Endothelial cell of umbilical vein (primary cell): ENCODE results near the gene KNTC1. TPM values are rescaled to one million over a fixed set of nuclear protein-coding genes. Genes with fewer than 3 reads are reported as not detected.

ENCODE experiments used
- BruUV-seq: library from RNA; stranded (reverse); fragments of 400-500 nt; replicated peaks from 2 replicates; lab custom pipeline; 2021; lab: Mats Ljungman, UMichigan
- CTCF ChIA-PET: fragments of 300-600, 350-600 bp; sonication (Branson Sonifier 250); formaldehyde crosslinking; loops from one replicate; lab custom pipeline; 2021; ENCODE audit warnings: antibody characterized with exemption, inconsistent platforms; lab: Charles Lee
- POLR2A ChIA-PET: fragments of 300-600, 350-600 bp; sonication (Branson Sonifier 250); formaldehyde crosslinking; loops from one replicate; lab custom pipeline; 2021; ENCODE audit warnings: antibody characterized with exemption, inconsistent platforms; lab: Charles Lee
- DNase-seq: peaks from one replicate; pipeline ENCODE4 v3.0.0-alpha.2; 2011; ENCODE audit warnings: low read depth, low spot score
- FAIRE-seq: peaks from 2 replicates; lab custom pipeline; 2011; peaks lifted over from hg19 to GRCh38; lab: Jason Lieb, UNC
- H2AFZ ChIP-seq: 2 replicates; pipeline ENCODE4 v1.6.0; 2012; ENCODE audit warnings: low read depth, low read length, control low read depth, inconsistent platforms
- H3K27ac ChIP-seq: 2 replicates; pipeline ENCODE4 v1.5.1; 2011; ENCODE audit warnings: low read depth, mild to moderate bottlenecking, control low read depth, low read length, moderate library complexity; ENCODE audit not compliant: insufficient read depth
- H3K27me3 ChIP-seq, 2 experiments: 2 replicates each; pipeline versions ENCODE4 v1.6.0 to v1.6.1; 2011; ENCODE audit warnings: low read length in 2 of 2, mixed read lengths in 1 of 2; ENCODE audit not compliant: control insufficient read depth in 2 of 2, insufficient read depth in 2 of 2
- H3K36me3 ChIP-seq, 2 experiments: 2 replicates in 1 of 2; 3 replicates in 1 of 2; pipeline ENCODE4 v1.5.1; 2011; ENCODE audit warnings: low read length in 2 of 2, mild to moderate bottlenecking in 1 of 2, moderate library complexity in 1 of 2; ENCODE audit not compliant: control insufficient read depth in 2 of 2, insufficient read depth in 2 of 2; ENCODE audit errors: extremely low read depth in 1 of 2
- H3K4me1 ChIP-seq: 3 replicates; pipeline ENCODE4 v1.5.1; 2011; ENCODE audit warnings: mild to moderate bottlenecking, low read length; ENCODE audit not compliant: control insufficient read depth, insufficient read depth; ENCODE audit errors: extremely low read depth
- H3K4me2 ChIP-seq: 2 replicates; pipeline ENCODE4 v1.6.1; 2011; ENCODE audit warnings: low read length, control low read depth, mixed read lengths; ENCODE audit not compliant: insufficient read depth
- H3K4me3 ChIP-seq, 3 experiments: fragments of 200-600 bp in 1 of 3; sonication (generic), shearing (Covaris generic) in 1 of 3; replicated peaks in 1 of 3; 2 replicates each; pipeline ENCODE4 v1.5.1; 2011 to 2016; ENCODE audit warnings: control low read depth in 3 of 3, low read length in 3 of 3, mild to moderate bottlenecking in 2 of 3, inconsistent platforms in 1 of 3, low read depth in 1 of 3, moderate library complexity in 1 of 3; ENCODE audit not compliant: insufficient read depth in 1 of 3
- H3K79me2 ChIP-seq: 2 replicates; pipeline ENCODE4 v1.6.0; 2012; ENCODE audit warnings: low read length, inconsistent platforms; ENCODE audit not compliant: control insufficient read depth, insufficient read depth
- H3K9ac ChIP-seq: replicated peaks from 2 replicates; pipeline ENCODE3; 2011; ENCODE audit warnings: low read length, control low read depth; ENCODE audit not compliant: insufficient read depth; ENCODE audit errors: extremely low read depth
- H3K9me1 ChIP-seq: replicated peaks from 3 replicates; pipeline ENCODE4 v1.6.0; 2011; ENCODE audit warnings: mild to moderate bottlenecking, low read length; ENCODE audit not compliant: control insufficient read depth, insufficient read depth; ENCODE audit errors: extremely low read depth
- H3K9me3 ChIP-seq: replicated peaks from 2 replicates; pipeline ENCODE4 v1.5.1; 2012; ENCODE audit warnings: low read length, inconsistent platforms; ENCODE audit not compliant: control insufficient read depth, insufficient read depth
- H4K20me1 ChIP-seq: replicated peaks from 2 replicates; pipeline ENCODE3; 2011; ENCODE audit warnings: mild to moderate bottlenecking, low read length; ENCODE audit not compliant: control insufficient read depth, insufficient read depth; ENCODE audit errors: extremely low read depth
- CTCF ChIP-seq, 2 donors: IDR thresholded peaks; 1 replicate in 1 of 2; 2 replicates in 1 of 2; pipeline ENCODE4 v1.5.1; 2011; ENCODE audit warnings: low read length in 2 of 2, mild to moderate bottlenecking in 2 of 2, moderate library complexity in 2 of 2, control low read depth in 1 of 2, inconsistent platforms in 1 of 2, low read depth in 1 of 2; ENCODE audit not compliant: insufficient read depth in 1 of 2; ENCODE audit errors: extremely low read depth in 1 of 2
- EZH2 ChIP-seq: IDR thresholded peaks from 2 replicates; pipeline ENCODE4 v1.6.1; 2012; ENCODE audit warnings: borderline replicate concordance, low read depth, mild to moderate bottlenecking, moderate library complexity, low read length, inconsistent platforms; ENCODE audit not compliant: severe bottlenecking
- FOS ChIP-seq: IDR thresholded peaks from 2 replicates; pipeline ENCODE4 v1.6.1; 2011; ENCODE audit warnings: mild to moderate bottlenecking, low read length, moderate library complexity, borderline replicate concordance; ENCODE audit not compliant: insufficient read depth
- GATA2 ChIP-seq: IDR thresholded peaks from 2 replicates; pipeline ENCODE4 v1.7.0; 2011; ENCODE audit warnings: low read depth, mild to moderate bottlenecking, moderate library complexity, mixed read lengths, low read length; ENCODE audit not compliant: insufficient read length, insufficient read depth
- JUN ChIP-seq: IDR thresholded peaks from 2 replicates; pipeline ENCODE4 v1.6.1; 2011; ENCODE audit warnings: borderline replicate concordance, low read depth; ENCODE audit not compliant: insufficient read length, insufficient read depth
- MAX ChIP-seq: IDR thresholded peaks from 2 replicates; pipeline ENCODE4 v1.6.1; 2011; ENCODE audit not compliant: insufficient read depth, insufficient read length
- MYC ChIP-seq: IDR thresholded peaks from one replicate; pipeline ENCODE4 v1.6.1; 2011; ENCODE audit warnings: mild to moderate bottlenecking, low read depth, low read length
- POLR2A ChIP-seq: IDR thresholded peaks from 2 replicates; pipeline ENCODE4 v1.6.1; 2012; ENCODE audit warnings: low read depth, mild to moderate bottlenecking, control low read depth, low read length
- POLR2AphosphoS5 ChIP-seq: IDR thresholded peaks from 2 replicates; pipeline ENCODE4 v1.6.1; 2012; ENCODE audit warnings: low read depth, mild to moderate bottlenecking, control low read depth, low read length, moderate library complexity; ENCODE audit not compliant: insufficient read depth
- dilution Hi-C: fragments of 300-500 bp; cut with MboI; formaldehyde crosslinking; loops from one replicate; pipeline ENCODE4 v1.15.0; 2019; ENCODE audit warnings: low sequenced_read_pairs; ENCODE audit not compliant: extremely low pct_ligation_motif_present
- intact Hi-C: fragments of 100-400 bp; cut with micrococcal nuclease; formaldehyde crosslinking; loops from one replicate; pipeline ENCODE4 v1.10.0; 2022
- polyA plus RNA-seq, 4 experiments: library from polyadenylated mRNA; depleted of rRNA in 3 of 4; stranded (reverse) in 3 of 4; unstranded in 1 of 4; fragments of >200 nt; gene quantifications; 2 replicates each; pipeline versions ENCODE4 v1.2.1 to v1.2.3, GENCODE V29; 2011 to 2012; ENCODE audit warnings: missing spikeins in 1 of 4
- total RNA-seq: library from RNA; stranded (reverse); gene quantifications from 2 replicates; pipeline ENCODE4 v1.2.3, GENCODE V29; 2021

KNTC1 gene
- total and polyA plus RNA-seq, 2 donors (not counting 3 experiments of a cell fraction or from before 2014, with no cell fraction given), result 15.5 to 52.9 TPM

GRCh38 chr12:122646517-122647217 is 119.6 kb downstream of the KNTC1 start:
- Histone ChIP-seq H3K36me3 (no peaks in the 10 kb centered on the region), H3K79me2 (no peaks in the 10 kb centered on the region), H4K20me1 (no peaks in the 10 kb centered on the region), H3K9me3 (no peaks in the 10 kb centered on the region), H3K4me2 (no peak overlapping the region), H3K27ac (no peak overlapping the region), H3K9ac (no peak overlapping the region), H2AFZ (no peak overlapping the region), H3K27me3 (no peaks in the 10 kb centered on the region), H3K4me1 (peaks cover 9% of the 10 kb centered on the region), H3K9me1 (no peaks in the 10 kb centered on the region), H3K4me3 (no peak overlapping the region)
- no TSS peak for BruUV-seq
- dilution Hi-C loops, result no loop called here
- FAIRE-seq (no peak), DNase-seq (no peak)
- ChIA-PET POLR2A (no interaction called here), CTCF (interaction anchor here (0.7 kb wide), 1 partner anchor 11 kb away, joined by 3 read pairs; no protein-coding TSS in a partner anchor)
- no peak for TF ChIP-seq MAX
- no peak for TF ChIP-seq FOS
- no peak for TF ChIP-seq EZH2
- TF ChIP-seq GATA2, result no peak
- no peak for TF ChIP-seq MYC
- no peak for TF ChIP-seq POLR2AphosphoS5
- TF ChIP-seq CTCF (IDR thresholded peaks at IDR 0.05; ENCODE audit: extremely low read depth in 1 of 2, insufficient read depth in 1 of 2, low read depth in 1 of 2, low read length in 2 of 2), result no peak
- no peak for TF ChIP-seq JUN
- TF ChIP-seq POLR2A, result no peak
- intact Hi-C loops, result no loop called here
